H9 (cell line): Measurements from ENCODE around the gene STYK1. TPM values are rescaled to one million over a fixed set of nuclear protein-coding genes. Genes with fewer than 3 reads are reported as not detected.

Experiments
- DNase-seq: peaks from one replicate; pipeline ENCODE4 v3.0.0-alpha.2; 2017
- H2AFZ ChIP-seq: one replicate; pipeline ENCODE4 v1.6.1; 2013; ENCODE audit warnings: mild to moderate bottlenecking, low read length, control low read depth, moderate library complexity
- H2AK5ac ChIP-seq: 2 replicates; pipeline ENCODE4 v1.6.1; 2013; ENCODE audit warnings: low read length, control low read depth, mixed read lengths; ENCODE audit not compliant: insufficient read length
- H2BK120ac ChIP-seq: one replicate; pipeline ENCODE4 v1.6.1; 2013; ENCODE audit warnings: low read depth, mild to moderate bottlenecking, low read length, control low read depth, inconsistent platforms; ENCODE audit not compliant: poor library complexity, severe bottlenecking
- H2BK12ac ChIP-seq: 2 replicates; pipeline ENCODE4 v1.6.1; 2013; ENCODE audit warnings: low read length, control low read depth, mixed read lengths, low read depth; ENCODE audit not compliant: insufficient read length
- H2BK15ac ChIP-seq: 2 replicates; pipeline ENCODE4 v1.6.1; 2013; ENCODE audit warnings: low read depth, low read length, control low read depth
- H2BK20ac ChIP-seq: one replicate; pipeline ENCODE4 v1.6.1; 2013; ENCODE audit warnings: low read depth, mild to moderate bottlenecking, low read length, control low read depth, inconsistent platforms; ENCODE audit not compliant: poor library complexity, severe bottlenecking
- H2BK5ac ChIP-seq: 2 replicates; pipeline ENCODE4 v1.6.1; 2013; ENCODE audit warnings: low read length, control low read depth, mixed read lengths; ENCODE audit not compliant: insufficient read length
- H3K14ac ChIP-seq: 2 replicates; pipeline ENCODE4 v1.6.1; 2013; ENCODE audit warnings: low read length, control low read depth; ENCODE audit not compliant: insufficient read depth
- H3K18ac ChIP-seq: 2 replicates; pipeline ENCODE4 v1.6.1; 2013; ENCODE audit warnings: low read depth, mild to moderate bottlenecking, mixed read lengths, low read length, control low read depth; ENCODE audit not compliant: insufficient read length
- H3K23ac ChIP-seq: 2 replicates; pipeline ENCODE4 v1.6.1; 2013; ENCODE audit warnings: low read length, control low read depth, mixed read lengths, low read depth; ENCODE audit not compliant: insufficient read length
- H3K23me2 ChIP-seq: 2 replicates; pipeline ENCODE4 v1.6.1; 2013; ENCODE audit warnings: low read depth, mild to moderate bottlenecking, mixed read lengths, low read length, control low read depth; ENCODE audit not compliant: insufficient read length, poor library complexity, severe bottlenecking
- H3K27ac ChIP-seq: 2 replicates; pipeline ENCODE4 v1.5.1; 2013; ENCODE audit warnings: low read length, control low read depth, mixed read lengths, low read depth; ENCODE audit not compliant: insufficient read length
- H3K27me3 ChIP-seq: 2 replicates; pipeline ENCODE4 v1.6.1; 2013; ENCODE audit warnings: low read length, control low read depth, inconsistent platforms; ENCODE audit not compliant: insufficient read depth
- H3K4ac ChIP-seq: 2 replicates; pipeline ENCODE4 v1.6.1; 2013; ENCODE audit warnings: low read depth, mild to moderate bottlenecking, control low read depth, inconsistent platforms, low read length, moderate library complexity
- H3K4me1 ChIP-seq: 2 replicates; pipeline ENCODE4 v1.6.1; 2013; ENCODE audit warnings: low read length, control low read depth, inconsistent platforms; ENCODE audit not compliant: insufficient read depth
- H3K4me2 ChIP-seq: 2 replicates; pipeline ENCODE4 v1.6.1; 2013; ENCODE audit warnings: low read length, control low read depth, mixed read lengths; ENCODE audit not compliant: insufficient read length, insufficient read depth
- H3K56ac ChIP-seq: 2 replicates; pipeline ENCODE4 v1.6.1; 2013; ENCODE audit warnings: low read depth, mild to moderate bottlenecking, mixed read lengths, low read length, control low read depth; ENCODE audit not compliant: insufficient read length
- H3K79me1 ChIP-seq: 2 replicates; pipeline ENCODE4 v1.6.1; 2013; ENCODE audit warnings: low read depth, mild to moderate bottlenecking, moderate library complexity, low read length, control low read depth, inconsistent platforms; ENCODE audit not compliant: insufficient read depth, poor library complexity, severe bottlenecking
- H3K79me2 ChIP-seq: 2 replicates; pipeline ENCODE4 v1.6.1; 2013; ENCODE audit warnings: low read length, control low read depth, inconsistent platforms; ENCODE audit not compliant: insufficient read depth
- H3K9ac ChIP-seq: 2 replicates; pipeline ENCODE4 v1.6.1; 2013; ENCODE audit warnings: low read length, control low read depth, mixed read lengths; ENCODE audit not compliant: insufficient read length; ENCODE audit errors: extremely low read depth
- H3K9me3 ChIP-seq: one replicate; pipeline ENCODE4 v1.6.1; 2013; ENCODE audit warnings: low read depth, low read length, inconsistent platforms; ENCODE audit not compliant: control insufficient read depth
- H3T11ph ChIP-seq: one replicate; pipeline ENCODE4 v1.6.1; 2013; ENCODE audit warnings: mild to moderate bottlenecking, low read length, control low read depth, inconsistent platforms
- H4K20me1 ChIP-seq: one replicate; pipeline ENCODE4 v1.6.1; 2013; ENCODE audit not compliant: control insufficient read depth, insufficient read length, insufficient read depth
- H4K5ac ChIP-seq: 2 replicates; pipeline ENCODE4 v1.6.1; 2013; ENCODE audit warnings: low read depth, mild to moderate bottlenecking, mixed read lengths, low read length, control low read depth; ENCODE audit not compliant: insufficient read length
- H4K8ac ChIP-seq: replicated peaks from 2 replicates; pipeline ENCODE4 v1.6.1; 2013; ENCODE audit warnings: low read length, control low read depth, mixed read lengths, low read depth; ENCODE audit not compliant: insufficient read length
- H4K91ac ChIP-seq: 2 replicates; pipeline ENCODE4 v1.6.1; 2013; ENCODE audit warnings: low read depth, mild to moderate bottlenecking, moderate library complexity, mixed read lengths, low read length, control low read depth; ENCODE audit not compliant: insufficient read length
- H3K27ac Mint-ChIP-seq, 3 experiments: 2 replicates in 2 of 3; 3 replicates in 1 of 3; pipeline ENCODE4 v1.8.0; 2020 to 2021; ENCODE audit warnings: mixed read lengths in 3 of 3, mild to moderate bottlenecking in 1 of 3, moderate library complexity in 1 of 3
- H3K27me3 Mint-ChIP-seq: 2 replicates; pipeline ENCODE4 v1.8.0; 2021; ENCODE audit warnings: low read depth, mild to moderate bottlenecking, moderate library complexity, mixed read lengths
- H3K36me3 Mint-ChIP-seq, 3 experiments: 2 replicates in 2 of 3; 3 replicates in 1 of 3; pipeline ENCODE4 v1.8.0; 2020 to 2021; ENCODE audit warnings: low read depth in 3 of 3, mixed read lengths in 3 of 3; ENCODE audit not compliant: insufficient read depth in 1 of 3
- H3K4me1 Mint-ChIP-seq, 2 experiments: 2 replicates each; pipeline ENCODE4 v1.8.0; 2020; ENCODE audit warnings: mixed read lengths in 2 of 2
- H3K4me3 Mint-ChIP-seq, 2 experiments: 2 replicates in 1 of 2; 3 replicates in 1 of 2; pipeline ENCODE4 v1.8.0; 2020 to 2021; ENCODE audit warnings: mild to moderate bottlenecking in 2 of 2, mixed read lengths in 2 of 2, moderate library complexity in 1 of 2
- H3K9me3 Mint-ChIP-seq, 2 experiments: 2 replicates in 1 of 2; 3 replicates in 1 of 2; pipeline ENCODE4 v1.8.0; 2020; ENCODE audit warnings: mild to moderate bottlenecking in 2 of 2, mixed read lengths in 2 of 2, moderate library complexity in 1 of 2
- CTCF ChIP-seq: fragments of 200-600 bp; sonication (generic); conservative IDR thresholded peaks from 3 replicates; pipeline ENCODE4 v1.8.0; 2021; ENCODE audit warnings: antibody characterized with exemption, mild to moderate bottlenecking
- total RNA-seq: library from RNA; stranded (reverse); gene quantifications from 2 replicates; pipeline ENCODE4 v1.2.1, GENCODE V29; 2021

Gene STYK1
- total RNA-seq, 1 experiment from 2014 or later: 0.37 TPM

GRCh38 chr12:10623131-10623530 lies 50.7 kb downstream of the STYK1 start:
- H3K4me2 ChIP-seq: no peak overlapping the region
- H4K8ac ChIP-seq: no peak overlapping the region
- H3K18ac ChIP-seq: no peak overlapping the region
- no peak overlapping the region for H3T11ph ChIP-seq
- H4K5ac ChIP-seq: no peak overlapping the region
- no peaks in the 10 kb centered on the region for H3K23me2 ChIP-seq
- H3K4ac ChIP-seq: no peak overlapping the region
- no peaks in the 10 kb centered on the region for H3K4me1 ChIP-seq
- H2AK5ac ChIP-seq: no peak overlapping the region
- no peak overlapping the region for H3K27ac Mint-ChIP-seq
- no peaks in the 10 kb centered on the region for H3K27me3 ChIP-seq
- H4K20me1 ChIP-seq: no peaks in the 10 kb centered on the region
- no peaks in the 10 kb centered on the region for H3K79me2 ChIP-seq
- H3K14ac ChIP-seq: no peak overlapping the region
- no peaks in the 10 kb centered on the region for H3K79me1 ChIP-seq
- H3K27ac ChIP-seq: no peak overlapping the region
- H3K4me3 Mint-ChIP-seq: no peak overlapping the region
- peaks cover 1% of the 10 kb centered on the region in 2 experiments for H3K4me1 Mint-ChIP-seq
- H2BK12ac ChIP-seq: no peak overlapping the region
- no peak overlapping the region for H2BK15ac ChIP-seq
- no peaks in the 10 kb centered on the region; a peak in 1 of 5 replicates for H3K9me3 Mint-ChIP-seq
- no peak overlapping the region for H2BK120ac ChIP-seq
- H2BK5ac ChIP-seq: no peak overlapping the region
- H3K27me3 Mint-ChIP-seq: no peaks in the 10 kb centered on the region
- no peak overlapping the region for H3K9ac ChIP-seq
- no peak overlapping the region for H4K91ac ChIP-seq
- no peak for TF ChIP-seq CTCF
- H3K36me3 Mint-ChIP-seq: peaks cover 0 to 7% (median 4%) of the 10 kb centered on the region in 3 experiments; a peak in 4 of 7 replicates
- no peaks in the 10 kb centered on the region for H3K9me3 ChIP-seq
- no peak overlapping the region for H2BK20ac ChIP-seq
- H2AFZ ChIP-seq: no peak overlapping the region
- no peak for DNase-seq
- no peak overlapping the region for H3K56ac ChIP-seq
- no peak overlapping the region for H3K23ac ChIP-seq
